Gastrocnemius medialis (tissue), 4 donors: Measurements from ENCODE around the gene TMEM164. TPM values are rescaled to one million over a fixed set of nuclear protein-coding genes. Genes with fewer than 3 reads are reported as not detected.

Experiments used
- ATAC-seq, 2 donors: fragments of 150-250 bp; one replicate each; pipeline ENCODE4 v1.9.1; 2016
- DNase-seq, 2 donors: peaks; one replicate each; pipeline ENCODE4 v3.0.0-alpha.2; 2019
- H3K27ac ChIP-seq, 4 donors: fragments of 200-600 bp; sonication (generic); 1 replicate in 1 of 4; 2 replicates in 3 of 4; pipeline ENCODE4 v1.5.1; 2016 to 2018; ENCODE audit warnings: mild to moderate bottlenecking in 2 of 4, moderate library complexity in 1 of 4
- H3K27me3 ChIP-seq, 3 donors: fragments of 200-600 bp; sonication (generic) in 2 of 3; 1 replicate in 1 of 3; 2 replicates in 2 of 3; pipeline versions ENCODE4 v1.5.1 to v1.6.0; 2016 to 2019; ENCODE audit warnings: mild to moderate bottlenecking in 1 of 3, moderate library complexity in 1 of 3
- H3K36me3 ChIP-seq, 2 donors: fragments of 200-600 bp; sonication (generic) in 1 of 2; one replicate each; pipeline ENCODE4 v1.5.1; 2017 to 2018
- H3K4me1 ChIP-seq, 2 donors: fragments of 200-600 bp; sonication (generic) in 1 of 2; one replicate each; pipeline ENCODE4 v1.5.1; 2016 to 2017; ENCODE audit warnings: mild to moderate bottlenecking in 2 of 2
- H3K4me3 ChIP-seq, 4 donors: fragments of 200-600 bp; sonication (generic) in 3 of 4; 1 replicate in 1 of 4; 2 replicates in 3 of 4; pipeline ENCODE4 v1.5.1; 2016 to 2019; ENCODE audit warnings: mild to moderate bottlenecking in 2 of 4
- H3K9me3 ChIP-seq, 3 donors: fragments of 200-600 bp; sonication (generic) in 2 of 3; 1 replicate in 1 of 3; 2 replicates in 2 of 3; pipeline ENCODE4 v1.5.1; 2016 to 2019
- POLR2A ChIP-seq, 2 donors: fragments of 450-650 bp; IDR thresholded peaks; one replicate each; pipeline ENCODE4 v1.6.1; 2017; ENCODE audit warnings: antibody characterized with exemption in 2 of 2, mild to moderate bottlenecking in 2 of 2, moderate library complexity in 2 of 2
- in situ Hi-C, 4 donors: fragments of 200-750 bp; cut with MboI; loops; one replicate each; pipeline versions ENCODE4 v1.15.0 to v1.8.0; 2017; ENCODE audit warnings: low sequenced_read_pairs in 4 of 4
- intact Hi-C: fragments of 100-400 bp; cut with DNase I; formaldehyde crosslinking; loops from one replicate; pipeline ENCODE4 v1.15.1; 2023; ENCODE audit warnings: low total_unique reads
- total RNA-seq, 4 donors: library from RNA; depleted of rRNA; stranded (reverse); fragments of >200 nt; gene quantifications; one replicate each; pipeline versions ENCODE4 v1.1.0 to v1.2.3, GENCODE V29; 2016
- TF ChIP-seq, protein P1 (sequence below), 5 experiments: fragments of 450-650 bp in 3 of 5; fragments of 200-600 bp in 2 of 5; sonication (generic) in 2 of 5; IDR thresholded peaks in 4 of 5; conservative IDR thresholded peaks in 1 of 5; 1 replicate in 4 of 5; 2 replicates in 1 of 5; pipeline ENCODE4 v1.5.1; 2016 to 2019; ENCODE audit warnings: antibody characterized with exemption in 5 of 5, mild to moderate bottlenecking in 3 of 5, moderate library complexity in 3 of 5

Gene TMEM164
- total RNA-seq, 4 donors from 2014 or later, result 40.1 to 61.2 (median 47.3) TPM

GRCh38 chrX:110041980-110042379, 39.1 kb downstream of the TMEM164 start:
- H3K36me3 ChIP-seq, result no peaks in the 10 kb centered on the region
- H3K27me3 ChIP-seq, result no peaks in the 10 kb centered on the region
- H3K27ac ChIP-seq, result peak overlapping the region; percentile 68 to 77 (median 74)
- no peak for DNase-seq
- in situ Hi-C loops, result no loop called here
- ATAC-seq, result no peak
- intact Hi-C loops, result no loop called here
- no peak overlapping the region for H3K4me3 ChIP-seq
- H3K4me1 ChIP-seq, result peaks cover 41 to 48% of the 10 kb centered on the region in 2 donors
- no peak for TF ChIP-seq POLR2A (IDR thresholded peaks at IDR 0.05)
- no peaks in the 10 kb centered on the region for H3K9me3 ChIP-seq

DNA sequence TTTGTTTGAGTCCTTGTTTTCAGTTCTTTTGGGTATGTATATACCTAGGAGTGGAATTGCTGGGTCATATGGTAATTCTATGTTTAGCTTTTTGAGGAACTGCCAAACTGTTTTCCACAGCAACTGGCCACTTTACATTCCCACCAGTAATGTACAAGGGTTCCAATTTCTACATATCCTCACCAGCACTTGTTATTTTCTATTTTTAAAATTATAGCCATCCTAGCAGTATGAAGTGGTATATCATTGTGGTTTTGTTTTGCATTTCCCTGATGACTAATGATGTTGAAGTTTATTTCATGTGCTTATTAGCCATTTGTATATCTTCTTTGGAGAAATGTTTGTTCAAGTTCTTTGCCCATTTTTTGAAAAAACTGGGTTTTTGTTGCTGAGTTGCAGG, 39.6 kb downstream of the TMEM164 start:
- ATAC-seq (no peak), DNase-seq (no peak)
- intact Hi-C loops (no loop called here), in situ Hi-C loops (no loop called here)
- no peaks in the 10 kb centered on the region for H3K27me3 ChIP-seq
- H3K4me1 ChIP-seq, result peaks cover 46 to 52% of the 10 kb centered on the region in 2 donors
- H3K4me3 ChIP-seq, result no peak overlapping the region
- no peak for TF ChIP-seq POLR2A (IDR thresholded peaks at IDR 0.05)
- TF ChIP-seq, protein P1, sequence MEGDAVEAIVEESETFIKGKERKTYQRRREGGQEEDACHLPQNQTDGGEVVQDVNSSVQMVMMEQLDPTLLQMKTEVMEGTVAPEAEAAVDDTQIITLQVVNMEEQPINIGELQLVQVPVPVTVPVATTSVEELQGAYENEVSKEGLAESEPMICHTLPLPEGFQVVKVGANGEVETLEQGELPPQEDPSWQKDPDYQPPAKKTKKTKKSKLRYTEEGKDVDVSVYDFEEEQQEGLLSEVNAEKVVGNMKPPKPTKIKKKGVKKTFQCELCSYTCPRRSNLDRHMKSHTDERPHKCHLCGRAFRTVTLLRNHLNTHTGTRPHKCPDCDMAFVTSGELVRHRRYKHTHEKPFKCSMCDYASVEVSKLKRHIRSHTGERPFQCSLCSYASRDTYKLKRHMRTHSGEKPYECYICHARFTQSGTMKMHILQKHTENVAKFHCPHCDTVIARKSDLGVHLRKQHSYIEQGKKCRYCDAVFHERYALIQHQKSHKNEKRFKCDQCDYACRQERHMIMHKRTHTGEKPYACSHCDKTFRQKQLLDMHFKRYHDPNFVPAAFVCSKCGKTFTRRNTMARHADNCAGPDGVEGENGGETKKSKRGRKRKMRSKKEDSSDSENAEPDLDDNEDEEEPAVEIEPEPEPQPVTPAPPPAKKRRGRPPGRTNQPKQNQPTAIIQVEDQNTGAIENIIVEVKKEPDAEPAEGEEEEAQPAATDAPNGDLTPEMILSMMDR (IDR thresholded peaks at IDR 0.05 in 4 of 5, conservative IDR thresholded peaks at IDR 0.05 in 1 of 5), result no peak
- peak overlapping the region; percentile 68 to 77 (median 74) for H3K27ac ChIP-seq
- no peaks in the 10 kb centered on the region for H3K36me3 ChIP-seq
- no peaks in the 10 kb centered on the region for H3K9me3 ChIP-seq

GRCh38 chrX:110043506-110043905, 40.6 kb downstream of the TMEM164 start:
- H3K36me3 ChIP-seq, result no peaks in the 10 kb centered on the region
- H3K4me3 ChIP-seq, result no peak overlapping the region
- no peak for DNase-seq
- no peaks in the 10 kb centered on the region for H3K9me3 ChIP-seq
- peak overlapping the region; percentile 68 to 77 (median 74) for H3K27ac ChIP-seq
- no peak for ATAC-seq
- no peaks in the 10 kb centered on the region for H3K27me3 ChIP-seq
- peaks cover 46 to 61% of the 10 kb centered on the region in 2 donors for H3K4me1 ChIP-seq
- no peak for TF ChIP-seq POLR2A (IDR thresholded peaks at IDR 0.05)
- TF ChIP-seq, protein P1 (IDR thresholded peaks at IDR 0.05 in 4 of 5, conservative IDR thresholded peaks at IDR 0.05 in 1 of 5), result no peak
- in situ Hi-C loops, result no loop called here
- intact Hi-C loops, result no loop called here

- Histone ChIP-seq H3K4me3 (no peak overlapping the region), H3K27me3 (no peaks in the 10 kb centered on the region), H3K4me1 (peaks cover 46 to 65% of the 10 kb centered on the region in 2 donors), H3K9me3 (no peaks in the 10 kb centered on the region), H3K36me3 (no peaks in the 10 kb centered on the region), H3K27ac (peak overlapping the region; percentile 68 to 77 (median 74))
- intact Hi-C loops (no loop called here), in situ Hi-C loops (no loop called here)
- ATAC-seq (peak; percentile 36 to 69), DNase-seq (no peak)
- no peak for TF ChIP-seq POLR2A (IDR thresholded peaks at IDR 0.05)
- TF ChIP-seq, protein P1 (IDR thresholded peaks at IDR 0.05 in 4 of 5, conservative IDR thresholded peaks at IDR 0.05 in 1 of 5), result no peak
Observed at GRCh38 chrX:110044346-110045249, 41.7 kb downstream of the TMEM164 start.

GRCh38 chrX:110045421-110045820, 42.5 kb downstream of the TMEM164 start:
- in situ Hi-C loops (no loop called here), intact Hi-C loops (no loop called here)
- no peak for ATAC-seq
- no peaks in the 10 kb centered on the region for H3K9me3 ChIP-seq
- H3K36me3 ChIP-seq, result no peaks in the 10 kb centered on the region
- DNase-seq, result no peak
- TF ChIP-seq, protein P1 (IDR thresholded peaks at IDR 0.05 in 4 of 5, conservative IDR thresholded peaks at IDR 0.05 in 1 of 5), result no peak
- TF ChIP-seq POLR2A (IDR thresholded peaks at IDR 0.05), result no peak
- peak overlapping the region; percentile 68 to 77 (median 74) for H3K27ac ChIP-seq
- H3K4me1 ChIP-seq, result peaks cover 43 to 65% of the 10 kb centered on the region in 2 donors
- no peaks in the 10 kb centered on the region for H3K27me3 ChIP-seq
- no peak overlapping the region for H3K4me3 ChIP-seq
